Measurements from ENCODE around the gene LYRM9.

Gene LYRM9

GRCh38 chr17:27882162-27882840, 10.9 kb downstream of the LYRM9 start:
- Histone ChIP-seq H3K9me2 (replicated peaks; ENCODE audit: control insufficient read depth, low read length) (no peaks in the 10 kb centered on the region), H3K4me2 (ENCODE audit: low read length) (no peak overlapping the region), H3K9me3 (ENCODE audit: control insufficient read depth, insufficient read depth, low read length) (no peaks in the 10 kb centered on the region), H3K4me1 (ENCODE audit: control insufficient read depth, low read length) (no peaks in the 10 kb centered on the region), H3K4me3 (ENCODE audit: low read length) (no peak overlapping the region), H3K79me2 (ENCODE audit: control insufficient read depth, low read length) (no peaks in the 10 kb centered on the region), H3K27ac (ENCODE audit: low read depth, low read length) (no peak overlapping the region), H3F3A (ENCODE audit: control insufficient read depth, insufficient read depth) (no peaks in the 10 kb centered on the region), H3K36me3 (ENCODE audit: control insufficient read depth, low read length) (no peaks in the 10 kb centered on the region), H3K27me3 (ENCODE audit: control insufficient read depth, low read length) (0 out of 2 replicates have a peak, but pooled peaks cover 2% of the 10 kb centered on the region), H4K20me1 (ENCODE audit: control insufficient read depth, insufficient read depth, low read depth, low read length) (no peaks in the 10 kb centered on the region)
- TF ChIP-seq CTCF (IDR thresholded peaks at IDR 0.05; ENCODE audit: low read depth, low read length, poor library complexity, severe bottlenecking) = no peak
- TF ChIP-seq EZH2phosphoT487 (IDR thresholded peaks at IDR 0.05; ENCODE audit: borderline replicate concordance, low read length) = no peak

DNA sequence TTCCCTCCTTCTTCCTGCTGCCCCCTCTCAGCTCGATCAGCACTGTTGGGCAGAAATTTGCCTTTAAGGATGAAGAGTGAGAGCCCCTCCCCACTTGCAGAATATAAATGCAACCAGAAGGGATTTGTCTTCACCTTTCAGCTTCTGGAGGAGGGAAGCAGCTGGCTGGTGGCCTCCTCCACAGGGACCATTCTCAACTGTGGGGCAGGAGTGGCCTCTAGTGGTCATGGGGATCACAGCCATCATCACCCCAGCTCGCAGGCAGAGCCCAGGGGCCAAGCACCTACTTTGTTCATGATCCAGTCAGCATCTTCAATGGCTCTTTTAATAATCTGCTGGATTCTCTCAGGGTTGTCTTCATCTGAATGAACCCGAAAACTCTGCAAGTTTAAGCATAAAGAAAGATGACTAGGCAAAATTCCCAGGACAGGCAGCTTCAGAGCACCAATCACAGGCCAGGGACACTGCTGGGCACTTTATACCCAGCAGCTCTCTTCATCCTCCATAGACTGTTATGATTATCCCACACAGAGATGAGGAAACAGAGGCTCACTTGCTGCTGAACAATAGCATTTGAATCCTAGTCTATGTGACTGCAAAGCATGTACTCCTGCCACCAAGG, 13.1 kb downstream of the LYRM9 start:
- Histone ChIP-seq H3K9me2 (replicated peaks; ENCODE audit: control insufficient read depth, low read length) (no peaks in the 10 kb centered on the region), H3K4me2 (ENCODE audit: low read length) (no peak overlapping the region), H3K9me3 (ENCODE audit: control insufficient read depth, insufficient read depth, low read length) (no peaks in the 10 kb centered on the region), H3K36me3 (ENCODE audit: control insufficient read depth, low read length) (no peaks in the 10 kb centered on the region), H3K4me1 (ENCODE audit: control insufficient read depth, low read length) (no peaks in the 10 kb centered on the region), H3K79me2 (ENCODE audit: control insufficient read depth, low read length) (no peaks in the 10 kb centered on the region), H3K27me3 (ENCODE audit: control insufficient read depth, low read length) (no peaks in the 10 kb centered on the region), H3F3A (ENCODE audit: control insufficient read depth, insufficient read depth) (no peaks in the 10 kb centered on the region), H3K4me3 (ENCODE audit: low read length) (no peak overlapping the region), H3K27ac (ENCODE audit: low read depth, low read length) (no peak overlapping the region), H4K20me1 (ENCODE audit: control insufficient read depth, insufficient read depth, low read depth, low read length) (no peaks in the 10 kb centered on the region)
- TF ChIP-seq EZH2phosphoT487 (IDR thresholded peaks at IDR 0.05; ENCODE audit: borderline replicate concordance, low read length) = no peak
- peak; percentile 79 for TF ChIP-seq CTCF (IDR thresholded peaks at IDR 0.05; ENCODE audit: low read depth, low read length, poor library complexity, severe bottlenecking)

GRCh38 chr17:27878776-27879562, 14.2 kb downstream of the LYRM9 start:
- Histone ChIP-seq H3K27me3 (ENCODE audit: control insufficient read depth, low read length) (no peaks in the 10 kb centered on the region), H3K27ac (ENCODE audit: low read depth, low read length) (no peak overlapping the region), H3K36me3 (ENCODE audit: control insufficient read depth, low read length) (no peaks in the 10 kb centered on the region), H3K9me2 (replicated peaks; ENCODE audit: control insufficient read depth, low read length) (no peaks in the 10 kb centered on the region), H3K4me3 (ENCODE audit: low read length) (no peak overlapping the region), H3F3A (ENCODE audit: control insufficient read depth, insufficient read depth) (no peaks in the 10 kb centered on the region), H3K79me2 (ENCODE audit: control insufficient read depth, low read length) (no peaks in the 10 kb centered on the region), H3K4me2 (ENCODE audit: low read length) (no peak overlapping the region), H3K9me3 (ENCODE audit: control insufficient read depth, insufficient read depth, low read length) (no peaks in the 10 kb centered on the region), H4K20me1 (ENCODE audit: control insufficient read depth, insufficient read depth, low read depth, low read length) (no peaks in the 10 kb centered on the region), H3K4me1 (ENCODE audit: control insufficient read depth, low read length) (no peaks in the 10 kb centered on the region)
- no peak for TF ChIP-seq CTCF (IDR thresholded peaks at IDR 0.05; ENCODE audit: low read depth, low read length, poor library complexity, severe bottlenecking)
- no peak for TF ChIP-seq EZH2phosphoT487 (IDR thresholded peaks at IDR 0.05; ENCODE audit: borderline replicate concordance, low read length)
